ENCODE measurements around the gene COPB2. TPM values are rescaled to one million over a fixed set of nuclear protein-coding genes. Genes with fewer than 3 reads are reported as not detected.
A peak's percentile ranks its signal among the peaks of the same experiment; 100 is the strongest.

The COPB2 gene
- total and polyA plus RNA-seq, 2 of the 4 experiments (the other 2 are of a cell fraction), result 179 to 363 TPM

GRCh38 chr3:139317660-139318430, 71.6 kb downstream of the COPB2 start (continued):
- no peak for TF ChIP-seq MXI1 (IDR thresholded peaks at IDR 0.05; ENCODE audit: borderline replicate concordance, low read depth, low read length)

- WGBS, 2 experiments (ENCODE audit: extremely low coverage in 2 of 2, insufficient read length in 1 of 2), result no CpG with 5 or more reads among the region's 6 CpGs
- in situ Hi-C loops (cut with MboI; ENCODE audit: low sequenced_read_pairs), result loop anchor here (10.0 kb wide), 1 partner anchor 192 kb away; no protein-coding TSS in a partner anchor
Measured at GRCh38 chr3:139317215-139317614, 72.2 kb downstream of the COPB2 start.

More at GRCh38 chr3:139317215-139317614, 72.2 kb downstream of the COPB2 start:
- no peak overlapping the region for H3K9ac ChIP-seq (ENCODE audit: low read depth, low read length)
- H3K56ac ChIP-seq (ENCODE audit: extremely low read depth, insufficient read depth, low read length), result no peak overlapping the region
- no peak overlapping the region for H4K91ac ChIP-seq (ENCODE audit: insufficient read depth, low read depth, low read length)
- H3K4me1 ChIP-seq (ENCODE audit: control insufficient read depth, insufficient read depth, low read length), result peaks cover 6% of the 10 kb centered on the region; the same call in 1 of the 2 replicates
- no peaks in the 10 kb centered on the region for H3K9me3 ChIP-seq (ENCODE audit: control insufficient read depth, insufficient read depth, low read length)
- no peak overlapping the region; the same call in 1 of the 2 replicates for H3K4ac ChIP-seq (ENCODE audit: low read depth, low read length)
- no peak overlapping the region for H2AK9ac ChIP-seq (replicated peaks; ENCODE audit: low read depth, low read length, poor library complexity)
- peak overlapping the region; percentile 10 for H2AFZ ChIP-seq (replicated peaks; ENCODE audit: low read length, poor library complexity)
- DNase-seq (no peak), ATAC-seq (ENCODE audit: low read depth) (no peak)
- H2BK20ac ChIP-seq (ENCODE audit: low read depth, low read length), result no peak overlapping the region
- no peaks in the 10 kb centered on the region for H3K36me3 ChIP-seq (ENCODE audit: control insufficient read depth, insufficient read depth, low read length)
- no peaks in the 10 kb centered on the region for H3K79me1 ChIP-seq (ENCODE audit: low read depth in 1 of 2, low read length in 2 of 2)
- H2BK5ac ChIP-seq (ENCODE audit: low read depth, low read length, poor library complexity, severe bottlenecking), result no peak overlapping the region
- peaks cover 9% of the 10 kb centered on the region for H3K9me1 ChIP-seq (ENCODE audit: insufficient read depth, low read length)
- no peak overlapping the region for H2BK120ac ChIP-seq (ENCODE audit: low read depth, low read length)
- H3K14ac ChIP-seq (replicated peaks; ENCODE audit: low read depth, low read length), result no peak overlapping the region
- H4K8ac ChIP-seq (ENCODE audit: low read depth in 2 of 2, low read length in 2 of 2), result no peak overlapping the region
- peaks cover 3% of the 10 kb centered on the region for H3K27me3 ChIP-seq (ENCODE audit: control insufficient read depth, insufficient read depth, low read length)
- intact Hi-C loops (cut with micrococcal nuclease), result no loop called here
- dilution Hi-C loops (cut with HindIII; ENCODE audit: low sequenced_read_pairs, unreplicated experiment), result no loop called here
- no peak overlapping the region for H3K4me3 ChIP-seq (ENCODE audit: insufficient read depth, low read depth, low read length)
- POLR2A ChIA-PET (ENCODE audit: unreplicated experiment), result no interaction called here
- CTCF ChIA-PET, result no interaction called here
- BruUV-seq (replicated peaks), result no TSS peak
- H3K27ac ChIP-seq (ENCODE audit: insufficient read depth, low read length), result no peak overlapping the region
- H3K4me2 ChIP-seq (ENCODE audit: low read depth, low read length), result no peak overlapping the region
- TF ChIP-seq MAZ (IDR thresholded peaks at IDR 0.05; ENCODE audit: borderline replicate concordance, low read depth, low read length) (no peak), CEBPB (IDR thresholded peaks at IDR 0.05; ENCODE audit: low read depth, low read length) (no peak), BHLHE40 (IDR thresholded peaks at IDR 0.05; ENCODE audit: low read depth, low read length) (no peak), USF2 (IDR thresholded peaks at IDR 0.05; ENCODE audit: low read depth, low read length) (no peak), CTCF (conservative IDR thresholded peaks at IDR 0.05; ENCODE audit: low read depth, low read length) (no peak), POLR2A (IDR thresholded peaks at IDR 0.05; ENCODE audit: low read depth, low read length) (no peak), RFX5 (IDR thresholded peaks at IDR 0.05; ENCODE audit: low read depth, low read length) (no peak)
- H2AK5ac ChIP-seq (ENCODE audit: low read depth, low read length), result no peak overlapping the region
- H2BK15ac ChIP-seq (ENCODE audit: low read depth, low read length), result no peak overlapping the region
- H4K20me1 ChIP-seq (ENCODE audit: insufficient read depth, low read length), result no peaks in the 10 kb centered on the region
- H4K5ac ChIP-seq (ENCODE audit: low read depth, low read length), result no peak overlapping the region
- H3K18ac ChIP-seq (ENCODE audit: low read depth, low read length), result no peak overlapping the region
- no peak overlapping the region for H3K23ac ChIP-seq (ENCODE audit: low read depth, low read length)
